HL-60 (cell line): ENCODE data around the gene FAM219B.

Experiments used
- DNase-seq, 2 experiments: peaks; one replicate each; pipeline ENCODE4 v3.0.0-alpha.2; 2010 to 2020; ENCODE audit warnings: low read depth in 1 of 2, low spot score in 1 of 2
- H3K27ac ChIP-seq: fragments of 250-450 bp; sonication (Bioruptor Pico); replicated peaks from 2 replicates; pipeline ENCODE4 v1.5.1; 2020; ENCODE audit warnings: mild to moderate bottlenecking, moderate library complexity
- H3K27me3 ChIP-seq: fragments of 250-450 bp; sonication (Bioruptor Pico); 2 replicates; pipeline ENCODE4 v1.5.1; 2021; ENCODE audit warnings: mild to moderate bottlenecking, moderate library complexity; ENCODE audit not compliant: insufficient read depth, poor library complexity, severe bottlenecking
- H3K4me3 ChIP-seq: replicated peaks from 2 replicates; pipeline ENCODE4 v1.5.1; 2011; ENCODE audit warnings: mild to moderate bottlenecking, control low read depth, low read length; ENCODE audit not compliant: insufficient read depth
- GABPA ChIP-seq: IDR thresholded peaks from 2 replicates; pipeline ENCODE4 v1.6.1; 2012; ENCODE audit warnings: low read depth
- POLR2AphosphoS5 ChIP-seq: IDR thresholded peaks from 2 replicates; pipeline ENCODE4 v1.6.1; 2012; ENCODE audit warnings: low read depth
- SPI1 ChIP-seq: IDR thresholded peaks from 2 replicates; pipeline ENCODE4 v1.6.1; 2012; ENCODE audit warnings: low read depth, mild to moderate bottlenecking, borderline replicate concordance
- TF ChIP-seq, protein P1 (sequence below): IDR thresholded peaks from one replicate; pipeline ENCODE4 v1.5.1; 2011; ENCODE audit warnings: low read length, control low read depth, inconsistent platforms; ENCODE audit not compliant: insufficient read depth
- TF ChIP-seq, protein P2 (sequence below): IDR thresholded peaks from 2 replicates; pipeline ENCODE4 v1.6.1; 2012; ENCODE audit warnings: low read depth; ENCODE audit not compliant: insufficient replicate concordance

The FAM219B gene

DNA sequence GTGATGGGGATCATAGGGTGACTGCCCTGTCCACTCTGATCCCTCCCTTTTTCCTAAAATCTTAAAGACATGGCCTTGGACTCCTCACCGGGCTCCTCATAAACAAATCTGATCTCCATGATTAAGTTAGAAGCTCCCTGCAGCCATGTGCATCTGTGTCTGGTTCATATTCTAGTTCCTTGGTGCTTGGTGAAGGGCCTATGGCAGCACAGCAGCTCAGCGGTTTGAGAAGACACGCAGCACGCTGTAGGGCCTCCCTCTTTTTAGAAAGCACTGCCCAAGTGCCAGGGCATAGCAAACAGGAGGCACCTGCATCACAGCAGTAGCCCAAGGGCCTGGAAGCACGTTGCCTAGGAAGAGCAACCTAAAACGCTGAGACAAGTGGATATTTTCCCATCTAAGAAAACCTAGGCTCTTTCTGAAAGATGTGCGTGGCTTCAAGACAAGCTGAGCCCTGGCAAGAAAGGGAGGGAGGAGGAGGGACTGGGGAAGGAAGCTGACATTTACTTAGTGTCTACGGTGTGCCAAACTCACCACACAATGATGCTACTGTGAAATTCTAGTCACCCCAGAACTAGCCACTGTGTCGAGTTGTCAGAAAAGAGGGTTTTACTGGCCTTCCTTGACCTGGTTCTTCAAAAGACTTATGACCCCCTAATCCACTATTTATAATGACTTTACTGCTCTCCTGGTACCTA is 48.8 kb downstream of the FAM219B start:
- H3K27me3 ChIP-seq: no peaks in the 10 kb centered on the region
- H3K27ac ChIP-seq: no peak overlapping the region
- no peak for DNase-seq
- no peak for TF ChIP-seq POLR2AphosphoS5
- TF ChIP-seq GABPA: no peak
- TF ChIP-seq, protein P1, sequence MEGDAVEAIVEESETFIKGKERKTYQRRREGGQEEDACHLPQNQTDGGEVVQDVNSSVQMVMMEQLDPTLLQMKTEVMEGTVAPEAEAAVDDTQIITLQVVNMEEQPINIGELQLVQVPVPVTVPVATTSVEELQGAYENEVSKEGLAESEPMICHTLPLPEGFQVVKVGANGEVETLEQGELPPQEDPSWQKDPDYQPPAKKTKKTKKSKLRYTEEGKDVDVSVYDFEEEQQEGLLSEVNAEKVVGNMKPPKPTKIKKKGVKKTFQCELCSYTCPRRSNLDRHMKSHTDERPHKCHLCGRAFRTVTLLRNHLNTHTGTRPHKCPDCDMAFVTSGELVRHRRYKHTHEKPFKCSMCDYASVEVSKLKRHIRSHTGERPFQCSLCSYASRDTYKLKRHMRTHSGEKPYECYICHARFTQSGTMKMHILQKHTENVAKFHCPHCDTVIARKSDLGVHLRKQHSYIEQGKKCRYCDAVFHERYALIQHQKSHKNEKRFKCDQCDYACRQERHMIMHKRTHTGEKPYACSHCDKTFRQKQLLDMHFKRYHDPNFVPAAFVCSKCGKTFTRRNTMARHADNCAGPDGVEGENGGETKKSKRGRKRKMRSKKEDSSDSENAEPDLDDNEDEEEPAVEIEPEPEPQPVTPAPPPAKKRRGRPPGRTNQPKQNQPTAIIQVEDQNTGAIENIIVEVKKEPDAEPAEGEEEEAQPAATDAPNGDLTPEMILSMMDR: no peak
- TF ChIP-seq SPI1: no peak
- H3K4me3 ChIP-seq: no peak overlapping the region

DNA sequence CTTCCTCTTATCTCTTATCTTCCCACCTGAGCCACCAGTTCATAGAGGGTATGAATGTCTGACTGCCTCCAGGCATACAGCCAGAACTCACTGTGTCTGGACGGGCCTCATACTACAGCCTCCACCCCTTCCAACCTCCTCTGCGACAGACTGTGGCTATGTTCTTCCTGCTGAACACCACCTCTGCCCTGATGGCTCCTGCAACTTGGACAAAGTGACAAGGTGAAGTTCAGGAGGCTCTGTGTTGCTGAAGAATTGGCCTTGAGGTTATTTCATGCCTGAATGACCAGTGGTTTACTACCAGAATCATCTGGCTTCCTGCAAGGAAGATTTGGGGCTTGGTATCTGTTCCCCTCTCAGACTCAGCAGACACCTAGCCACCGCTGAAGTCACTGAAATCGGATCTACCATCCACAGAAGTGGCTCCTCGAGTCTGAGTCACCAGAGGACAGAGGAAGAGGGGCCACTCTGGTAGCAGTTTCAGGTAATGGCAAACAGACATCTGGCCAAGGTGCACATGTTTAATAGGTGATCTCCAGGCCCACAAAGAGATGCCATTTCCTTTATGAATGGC is 49.5 kb downstream of the FAM219B start:
- TF ChIP-seq, protein P2, sequence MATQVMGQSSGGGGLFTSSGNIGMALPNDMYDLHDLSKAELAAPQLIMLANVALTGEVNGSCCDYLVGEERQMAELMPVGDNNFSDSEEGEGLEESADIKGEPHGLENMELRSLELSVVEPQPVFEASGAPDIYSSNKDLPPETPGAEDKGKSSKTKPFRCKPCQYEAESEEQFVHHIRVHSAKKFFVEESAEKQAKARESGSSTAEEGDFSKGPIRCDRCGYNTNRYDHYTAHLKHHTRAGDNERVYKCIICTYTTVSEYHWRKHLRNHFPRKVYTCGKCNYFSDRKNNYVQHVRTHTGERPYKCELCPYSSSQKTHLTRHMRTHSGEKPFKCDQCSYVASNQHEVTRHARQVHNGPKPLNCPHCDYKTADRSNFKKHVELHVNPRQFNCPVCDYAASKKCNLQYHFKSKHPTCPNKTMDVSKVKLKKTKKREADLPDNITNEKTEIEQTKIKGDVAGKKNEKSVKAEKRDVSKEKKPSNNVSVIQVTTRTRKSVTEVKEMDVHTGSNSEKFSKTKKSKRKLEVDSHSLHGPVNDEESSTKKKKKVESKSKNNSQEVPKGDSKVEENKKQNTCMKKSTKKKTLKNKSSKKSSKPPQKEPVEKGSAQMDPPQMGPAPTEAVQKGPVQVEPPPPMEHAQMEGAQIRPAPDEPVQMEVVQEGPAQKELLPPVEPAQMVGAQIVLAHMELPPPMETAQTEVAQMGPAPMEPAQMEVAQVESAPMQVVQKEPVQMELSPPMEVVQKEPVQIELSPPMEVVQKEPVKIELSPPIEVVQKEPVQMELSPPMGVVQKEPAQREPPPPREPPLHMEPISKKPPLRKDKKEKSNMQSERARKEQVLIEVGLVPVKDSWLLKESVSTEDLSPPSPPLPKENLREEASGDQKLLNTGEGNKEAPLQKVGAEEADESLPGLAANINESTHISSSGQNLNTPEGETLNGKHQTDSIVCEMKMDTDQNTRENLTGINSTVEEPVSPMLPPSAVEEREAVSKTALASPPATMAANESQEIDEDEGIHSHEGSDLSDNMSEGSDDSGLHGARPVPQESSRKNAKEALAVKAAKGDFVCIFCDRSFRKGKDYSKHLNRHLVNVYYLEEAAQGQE: no peak
- TF ChIP-seq SPI1 (no peak), GABPA (no peak), POLR2AphosphoS5 (no peak)
- TF ChIP-seq, protein P1: no peak
- Histone ChIP-seq H3K4me3 (no peak overlapping the region), H3K27me3 (no peaks in the 10 kb centered on the region), H3K27ac (no peak overlapping the region)
- no peak for DNase-seq

DNA sequence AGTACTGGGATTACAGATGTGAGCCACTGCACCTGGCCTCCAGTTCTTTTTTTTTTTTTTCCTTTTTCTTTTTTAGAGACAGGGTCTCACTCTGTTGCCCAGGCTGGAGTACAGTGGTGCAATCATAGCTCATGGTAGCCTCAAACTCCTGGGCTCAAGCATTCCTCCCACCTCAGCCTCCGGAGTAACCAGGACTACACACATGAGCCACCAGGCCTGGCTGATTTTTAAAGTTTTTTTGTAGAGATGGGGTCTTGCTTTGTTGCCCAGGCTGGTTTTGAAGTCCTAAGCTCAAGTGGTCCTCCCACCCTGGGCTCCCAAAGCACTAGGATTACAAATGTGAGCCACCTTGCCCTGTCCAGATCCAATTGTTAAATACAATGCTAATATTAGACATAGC is 50.1 kb downstream of the FAM219B start:
- TF ChIP-seq, protein P1: no peak
- TF ChIP-seq POLR2AphosphoS5 (no peak), GABPA (no peak), SPI1 (no peak)
- TF ChIP-seq, protein P2: no peak
- Histone ChIP-seq H3K27ac (no peak overlapping the region), H3K27me3 (no peaks in the 10 kb centered on the region), H3K4me3 (no peak overlapping the region)
- no peak for DNase-seq
